IPS DF 6.9 (cell line): Measurements from ENCODE around the gene ABHD17C.

Source experiments
- DNase-seq: peaks from one replicate; pipeline ENCODE4 v3.0.0-alpha.2; 2013; ENCODE audit warnings: low read depth, low spot score
- H3K27ac ChIP-seq: one replicate; pipeline ENCODE4 v1.5.1; 2013; ENCODE audit warnings: low read length, control low read depth
- H3K27me3 ChIP-seq: 2 replicates; pipeline ENCODE4 v1.6.1; 2013; ENCODE audit warnings: mild to moderate bottlenecking, low read length; ENCODE audit not compliant: control insufficient read depth, insufficient read depth
- H3K36me3 ChIP-seq: 2 replicates; pipeline ENCODE4 v1.6.1; 2013; ENCODE audit warnings: low read length; ENCODE audit not compliant: control insufficient read depth, insufficient read depth
- H3K4me1 ChIP-seq: 2 replicates; pipeline ENCODE4 v1.6.1; 2013; ENCODE audit warnings: low read length; ENCODE audit not compliant: control insufficient read depth, insufficient read depth
- H3K4me3 ChIP-seq: 2 replicates; pipeline ENCODE4 v1.5.1; 2013; ENCODE audit warnings: mild to moderate bottlenecking, low read length
- H3K9me3 ChIP-seq: 2 replicates; pipeline ENCODE4 v1.6.1; 2013; ENCODE audit warnings: low read length, inconsistent platforms; ENCODE audit not compliant: control insufficient read depth, insufficient read depth
- WGBS: extraction: QIAGEN DNeasy Blood & Tissue Kit; methylation state at CpG from one replicate; pipeline ENCODE4 v1.1.7; 2013; ENCODE audit warnings: mixed read lengths, missing lambda C conversion rate; ENCODE audit not compliant: insufficient read length, insufficient coverage; 5-methylcytosine and 5-hydroxymethylcytosine counted together

ABHD17C gene

GRCh38 chr15:80743189-80743833 lies 48.2 kb downstream of the ABHD17C start:
- Histone ChIP-seq H3K27ac (no peak overlapping the region), H3K9me3 (no peaks in the 10 kb centered on the region), H3K27me3 (no peaks in the 10 kb centered on the region), H3K4me3 (no peak overlapping the region), H3K4me1 (peaks cover 4% of the 10 kb centered on the region), H3K36me3 (no peaks in the 10 kb centered on the region)
- DNase-seq: no peak
- no CpG with 5 or more reads among the region's 11 CpGs for WGBS

GRCh38 chr15:80744415-80744814 lies 49.3 kb downstream of the ABHD17C start:
- H3K27me3 ChIP-seq: no peaks in the 10 kb centered on the region
- H3K4me3 ChIP-seq: no peak overlapping the region
- no peak overlapping the region for H3K27ac ChIP-seq
- DNase-seq: no peak
- WGBS: no CpG with 5 or more reads among the region's 6 CpGs
- H3K9me3 ChIP-seq: no peaks in the 10 kb centered on the region
- no peaks in the 10 kb centered on the region for H3K36me3 ChIP-seq
- H3K4me1 ChIP-seq: peaks cover 4% of the 10 kb centered on the region

- DNase-seq: no peak
- Histone ChIP-seq H3K27ac (no peak overlapping the region), H3K4me3 (no peak overlapping the region), H3K9me3 (no peaks in the 10 kb centered on the region), H3K27me3 (no peaks in the 10 kb centered on the region), H3K4me1 (peaks cover 4% of the 10 kb centered on the region), H3K36me3 (no peaks in the 10 kb centered on the region)
- WGBS: no CpG with 5 or more reads among the region's 1 CpG
Observed at GRCh38 chr15:80744826-80745225, 49.7 kb downstream of the ABHD17C start.

- WGBS: no CpG with 5 or more reads among the region's 1 CpG
- Histone ChIP-seq H3K9me3 (no peaks in the 10 kb centered on the region), H3K36me3 (no peaks in the 10 kb centered on the region), H3K27me3 (no peaks in the 10 kb centered on the region), H3K4me3 (no peak overlapping the region), H3K4me1 (peaks cover 4% of the 10 kb centered on the region), H3K27ac (no peak overlapping the region)
- no peak for DNase-seq
Observed at GRCh38 chr15:80745888-80746287, 50.8 kb downstream of the ABHD17C start.

- no peaks in the 10 kb centered on the region for H3K27me3 ChIP-seq
- no peak overlapping the region for H3K4me3 ChIP-seq
- H3K36me3 ChIP-seq: no peaks in the 10 kb centered on the region
- no CpG with 5 or more reads among the region's 16 CpGs for WGBS
- H3K27ac ChIP-seq: no peak overlapping the region
- H3K9me3 ChIP-seq: no peaks in the 10 kb centered on the region
- peaks cover 4% of the 10 kb centered on the region for H3K4me1 ChIP-seq
- DNase-seq: no peak
Observed at GRCh38 chr15:80747317-80748053, 52.4 kb downstream of the ABHD17C start.

- DNase-seq: no peak
- H3K36me3 ChIP-seq: no peaks in the 10 kb centered on the region
- H3K4me3 ChIP-seq: no peak overlapping the region
- H3K4me1 ChIP-seq: peaks cover 4% of the 10 kb centered on the region
- WGBS: no CpG with 5 or more reads among the region's 6 CpGs
- no peak overlapping the region for H3K27ac ChIP-seq
- no peaks in the 10 kb centered on the region for H3K9me3 ChIP-seq
- H3K27me3 ChIP-seq: no peaks in the 10 kb centered on the region
Observed at GRCh38 chr15:80749589-80749988, 54.5 kb downstream of the ABHD17C start.

- DNase-seq: no peak
- peaks cover 4% of the 10 kb centered on the region for H3K4me1 ChIP-seq
- no peaks in the 10 kb centered on the region for H3K36me3 ChIP-seq
- WGBS: no CpG with 5 or more reads among the region's 4 CpGs
- H3K27me3 ChIP-seq: no peaks in the 10 kb centered on the region
- H3K27ac ChIP-seq: no peak overlapping the region
- no peak overlapping the region for H3K4me3 ChIP-seq
- H3K9me3 ChIP-seq: no peaks in the 10 kb centered on the region
Observed at GRCh38 chr15:80750575-80750974, 55.5 kb downstream of the ABHD17C start.

- H3K4me3 ChIP-seq: no peak overlapping the region
- no peaks in the 10 kb centered on the region for H3K36me3 ChIP-seq
- H3K4me1 ChIP-seq: peaks cover 6% of the 10 kb centered on the region
- DNase-seq: no peak
- no peak overlapping the region for H3K27ac ChIP-seq
- WGBS: no CpG with 5 or more reads among the region's 4 CpGs
- no peaks in the 10 kb centered on the region for H3K9me3 ChIP-seq
- no peaks in the 10 kb centered on the region for H3K27me3 ChIP-seq
Observed at GRCh38 chr15:80752204-80752603, 57.1 kb downstream of the ABHD17C start.

GRCh38 chr15:80753161-80753560 lies 58.1 kb downstream of the ABHD17C start:
- H3K36me3 ChIP-seq: no peaks in the 10 kb centered on the region
- H3K4me1 ChIP-seq: peaks cover 3% of the 10 kb centered on the region; the same call in 1 of the 2 replicates
- no peak overlapping the region for H3K4me3 ChIP-seq
- H3K27me3 ChIP-seq: no peaks in the 10 kb centered on the region
- H3K27ac ChIP-seq: no peak overlapping the region
- DNase-seq: no peak
- no peaks in the 10 kb centered on the region for H3K9me3 ChIP-seq
- no CpG with 5 or more reads among the region's 2 CpGs for WGBS

GRCh38 chr15:80754014-80754413 lies 58.9 kb downstream of the ABHD17C start:
- Histone ChIP-seq H3K4me3 (no peak overlapping the region), H3K4me1 (peaks cover 3% of the 10 kb centered on the region; the same call in 1 of the 2 replicates), H3K27me3 (no peaks in the 10 kb centered on the region), H3K27ac (no peak overlapping the region), H3K36me3 (no peaks in the 10 kb centered on the region), H3K9me3 (no peaks in the 10 kb centered on the region)
- no peak for DNase-seq
- no CpG with 5 or more reads among the region's 8 CpGs for WGBS
